Amniotic stem cell (primary cell): ENCODE measurements around the gene CNBP.

Experiments
- DNase-seq: peaks from one replicate; lab custom pipeline; 2025; lab: John Stamatoyannopoulos, UW

Gene CNBP

GRCh38 chr3:129131465-129132088 lies 52.1 kb downstream of the CNBP start:
- DNase-seq, result no peak

GRCh38 chr3:129130291-129130813 lies 53.3 kb downstream of the CNBP start:
- DNase-seq, result no peak

GRCh38 chr3:129128357-129129155 lies 55.1 kb downstream of the CNBP start:
- DNase-seq, result no peak

- no peak for DNase-seq
These were observed 56.9 kb downstream of the CNBP start for GRCh38 chr3:129126726-129127280.

- no peak for DNase-seq
These were observed 60.2 kb downstream of the CNBP start for GRCh38 chr3:129123314-129124060.

GRCh38 chr3:129122412-129123011 lies 61.2 kb downstream of the CNBP start:
- DNase-seq, result no peak

GRCh38 chr3:129121792-129122411 lies 61.8 kb downstream of the CNBP start, which contains the start of gene RAB43:
RAB43 (minus strand) TSS chr3:129121804; CDS start chr3:129121489, 315 bp downstream.
- DNase-seq, result peak; percentile 59

GRCh38 chr3:129121016-129121791 lies 62.5 kb downstream of the CNBP start:
- no peak for DNase-seq

- peak; percentile 84 for DNase-seq
These were observed 63.3 kb downstream of the CNBP start for GRCh38 chr3:129120254-129121004.

GRCh38 chr3:129119365-129120100 lies 64.2 kb downstream of the CNBP start:
- DNase-seq, result no peak

- no peak for DNase-seq
These were observed 65.0 kb downstream of the CNBP start for GRCh38 chr3:129118745-129119144.
